Left forelimb (tissue), 1 donor: ENCODE results near the gene MARCHF3.
"Not testable (repeated sequence)": the region's sequence is repeated elsewhere in the genome, so short reads cannot be mapped to it uniquely, and the experiment has no call there.

Source experiments
- DNase-seq: peaks from one replicate; pipeline ENCODE4 v3.0.0-alpha.2; 2018; ENCODE audit warnings: low spot score

MARCHF3 gene

DNA sequence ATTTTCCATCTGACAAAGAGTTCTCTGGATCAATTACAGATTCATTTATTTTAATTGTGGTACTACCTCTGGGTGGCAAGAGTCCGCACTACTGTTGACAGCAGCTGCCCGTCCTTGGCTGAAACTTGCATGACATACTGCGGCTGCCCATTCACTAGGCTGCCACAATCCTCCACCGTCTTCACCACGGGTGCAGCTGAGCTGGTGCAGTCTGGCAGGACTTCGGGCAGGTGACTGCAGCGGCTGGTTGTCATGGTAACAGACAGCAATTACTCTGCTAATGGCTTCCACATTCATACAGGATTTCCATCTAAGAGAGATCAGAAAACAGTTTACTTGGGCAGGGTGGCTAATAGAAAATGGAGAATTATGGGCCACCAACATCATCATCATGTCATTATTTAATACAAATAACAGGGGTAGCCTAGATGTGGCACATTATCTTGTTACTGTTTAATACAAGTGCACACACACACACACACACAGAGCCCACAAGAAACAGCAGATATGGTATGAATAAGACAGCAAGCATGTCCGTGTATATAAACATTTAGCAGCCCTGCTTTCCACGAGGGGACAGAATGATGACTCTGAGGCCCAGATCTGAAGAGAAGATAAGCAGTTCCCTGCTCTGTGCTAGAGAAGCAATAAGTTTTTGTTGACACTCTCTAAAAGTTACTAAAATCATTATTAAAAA, 112.3 kb downstream of the MARCHF3 start:
- DNase-seq = no peak

GRCh38 chr5:126915496-126915895, 114.9 kb downstream of the MARCHF3 start:
- no peak for DNase-seq

DNA sequence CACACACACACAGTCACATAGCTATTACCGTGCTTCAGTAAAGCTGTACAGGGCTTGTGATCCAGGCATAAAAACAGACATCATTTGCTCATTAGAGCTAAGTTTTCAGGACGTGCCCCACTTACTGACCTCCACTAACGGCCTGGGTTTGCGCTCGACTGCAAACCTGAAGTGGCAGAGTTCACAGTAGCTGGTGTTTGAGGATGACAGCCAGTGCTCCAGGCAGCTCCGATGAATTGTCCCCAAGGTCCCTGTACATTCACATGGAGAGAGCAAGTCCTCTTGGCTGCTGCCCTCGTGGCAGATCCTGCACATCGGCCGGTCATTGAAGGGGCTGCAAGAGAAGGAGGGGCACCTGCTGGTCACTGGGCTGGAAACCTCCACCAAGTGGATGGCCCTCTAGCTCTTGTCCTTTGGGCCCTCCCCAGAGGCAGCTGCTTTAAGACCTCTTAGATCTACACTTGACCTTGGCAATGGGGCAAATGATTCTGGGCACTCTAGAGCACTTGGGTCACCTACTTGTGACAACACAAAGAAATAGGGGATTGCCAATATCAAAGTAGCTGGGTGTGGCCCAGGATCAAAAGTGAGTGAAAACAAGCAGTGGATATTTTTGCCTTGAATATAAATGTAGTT, 115.4 kb downstream of the MARCHF3 start:
- no peak for DNase-seq

GRCh38 chr5:126912616-126913200, 117.7 kb downstream of the MARCHF3 start:
- no peak for DNase-seq

GRCh38 chr5:126911986-126912385, 118.4 kb downstream of the MARCHF3 start:
- no peak for DNase-seq

DNA sequence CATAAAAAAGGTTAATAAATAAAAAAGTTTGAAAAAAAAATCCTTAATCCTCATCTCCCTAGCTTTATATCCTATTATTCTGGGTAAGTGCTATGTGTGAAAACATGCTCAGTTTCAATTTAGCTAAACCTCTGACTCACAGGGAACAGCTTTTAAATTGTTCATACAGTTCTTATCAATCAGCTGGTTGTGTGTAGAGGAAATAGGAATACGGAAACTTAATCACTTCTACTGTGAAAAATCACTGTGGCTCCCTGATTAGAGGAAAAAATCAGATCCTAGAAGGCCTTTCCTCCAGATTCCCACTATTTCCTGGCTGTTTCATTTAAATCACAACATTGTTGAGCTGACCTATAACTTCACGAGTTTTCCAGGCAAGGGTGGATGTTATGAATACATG, 120.5 kb downstream of the MARCHF3 start:
- DNase-seq = no peak

GRCh38 chr5:126904407-126904806, 126.0 kb downstream of the MARCHF3 start:
- DNase-seq = not testable (repeated sequence)

GRCh38 chr5:126900796-126901195, 129.6 kb downstream of the MARCHF3 start:
- no peak for DNase-seq

DNA sequence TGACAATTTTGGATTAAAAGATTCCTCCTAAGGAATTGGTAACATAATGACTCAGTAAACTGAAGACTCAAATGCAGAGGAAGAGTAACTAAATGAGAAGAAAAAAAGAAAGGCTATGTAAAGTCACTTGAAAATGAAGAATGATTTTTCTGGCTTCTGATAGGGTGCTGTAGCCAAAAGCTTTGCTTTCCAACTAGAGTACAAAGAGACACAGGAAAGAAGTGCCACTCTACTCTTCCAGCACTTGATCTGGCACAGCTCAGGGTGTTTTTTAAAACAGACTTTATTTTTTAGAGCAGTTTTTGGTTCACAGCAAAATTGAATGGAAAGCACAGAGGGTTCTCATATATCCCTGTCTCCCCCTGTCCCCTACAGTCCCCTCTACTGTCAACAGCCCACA, 130.9 kb downstream of the MARCHF3 start:
- DNase-seq = no peak

- no peak for DNase-seq
Observed at GRCh38 chr5:126897851-126898630, 132.3 kb downstream of the MARCHF3 start.

DNA sequence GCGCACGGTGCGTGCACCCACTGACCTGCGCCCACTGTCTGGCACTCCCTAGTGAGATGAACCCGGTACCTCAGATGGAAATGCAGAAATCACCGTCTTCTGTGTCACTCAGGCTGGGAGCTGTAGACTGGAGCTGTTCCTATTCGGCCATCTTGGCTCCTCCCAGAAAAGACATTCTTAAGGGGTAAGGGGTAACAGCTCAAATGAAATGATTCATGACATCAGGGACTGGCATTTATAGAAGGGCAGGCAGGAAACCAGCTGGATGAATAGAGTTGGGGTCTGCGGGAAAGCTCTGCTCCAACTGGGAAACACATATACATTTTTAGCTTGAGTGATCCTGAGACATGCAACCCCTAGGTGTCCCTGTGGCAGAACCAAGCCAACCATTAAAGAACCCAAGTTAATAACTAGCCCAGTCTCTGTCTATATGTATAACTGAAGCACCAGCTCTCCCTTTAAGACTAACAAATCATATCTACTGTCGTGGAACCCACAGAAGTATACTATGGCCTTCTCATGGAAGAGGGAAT, 134.1 kb downstream of the MARCHF3 start:
- no peak for DNase-seq

DNA sequence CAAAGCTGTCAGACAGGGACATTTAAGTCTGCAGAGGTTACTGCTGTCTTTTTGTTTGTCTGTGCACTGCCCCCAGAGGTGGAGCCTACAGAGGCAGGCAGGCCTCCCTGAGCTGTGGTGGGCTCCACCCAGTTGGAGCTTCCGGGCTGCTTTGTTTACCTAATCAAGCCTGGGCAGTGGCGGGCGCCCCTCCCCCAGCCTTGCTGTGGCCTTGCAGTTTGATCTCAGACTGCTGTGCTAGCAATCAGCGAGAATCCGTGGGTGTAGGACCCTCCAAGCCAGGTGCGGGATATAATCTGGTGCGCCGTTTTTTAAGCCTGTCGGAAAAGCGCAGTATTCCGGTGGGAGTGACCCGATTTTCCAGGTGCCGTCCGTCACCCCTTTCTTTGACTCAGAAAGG, 134.6 kb downstream of the MARCHF3 start:
- DNase-seq = not testable (repeated sequence)

GRCh38 chr5:126890414-126890813, 139.9 kb downstream of the MARCHF3 start:
- not testable (repeated sequence) for DNase-seq

DNA sequence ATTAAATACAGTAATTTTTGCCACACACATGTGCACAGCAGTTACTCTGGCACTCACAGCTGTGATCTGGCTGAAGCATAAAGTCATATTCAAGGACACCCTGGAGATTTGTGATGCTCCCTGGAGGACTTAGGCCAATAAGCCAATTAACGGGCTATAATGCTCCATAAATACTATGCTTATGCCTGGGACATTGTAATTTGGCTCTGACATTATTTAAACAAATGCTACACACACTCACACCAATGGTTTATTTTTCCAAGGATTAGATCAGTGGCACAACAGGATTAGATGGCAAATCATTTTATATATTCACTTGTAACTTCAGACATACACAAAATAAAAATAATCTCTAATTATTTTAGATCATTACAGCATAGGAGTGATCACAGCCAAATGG, 142.2 kb downstream of the MARCHF3 start:
- DNase-seq = no peak

GRCh38 chr5:126884269-126884819, 146.0 kb downstream of the MARCHF3 start:
- no peak for DNase-seq

GRCh38 chr5:126883564-126884245, 146.7 kb downstream of the MARCHF3 start:
- no peak for DNase-seq

DNA sequence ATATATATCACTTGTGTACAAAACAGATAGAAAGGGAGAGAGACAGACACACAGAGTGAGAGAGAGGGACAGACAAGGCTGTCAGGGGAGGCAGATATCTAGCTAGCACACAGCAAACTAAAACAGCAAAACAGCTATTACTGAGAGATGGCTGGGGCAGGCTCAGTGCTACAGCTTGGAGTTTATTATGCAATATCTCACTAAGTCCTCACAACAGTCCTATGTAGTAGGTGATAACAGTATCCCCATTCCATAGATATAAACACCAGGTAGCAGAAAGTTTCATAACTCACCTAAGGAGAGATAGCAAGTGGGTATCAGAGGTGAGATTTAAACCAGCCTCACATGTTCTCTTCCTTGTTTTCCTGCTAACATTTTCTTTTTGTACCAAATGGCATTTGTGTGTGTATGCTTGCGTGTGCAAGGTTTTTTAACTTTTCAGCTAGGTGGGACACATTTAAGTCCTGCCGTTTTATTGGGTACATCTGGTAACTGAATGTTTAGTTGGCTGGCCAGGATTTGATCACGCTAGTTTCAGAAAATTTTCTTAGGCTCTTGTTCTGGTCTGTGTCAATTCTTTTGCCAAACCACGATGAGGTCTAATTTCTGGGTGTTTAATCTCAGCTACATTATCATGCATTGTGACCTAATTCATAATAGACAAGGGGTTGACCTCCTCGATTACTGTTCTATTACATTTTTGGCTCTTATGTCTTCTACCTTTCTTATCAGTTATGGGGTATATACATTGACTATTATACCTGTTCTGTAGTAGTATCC, 148.3 kb downstream of the MARCHF3 start:
- DNase-seq = no peak

DNA sequence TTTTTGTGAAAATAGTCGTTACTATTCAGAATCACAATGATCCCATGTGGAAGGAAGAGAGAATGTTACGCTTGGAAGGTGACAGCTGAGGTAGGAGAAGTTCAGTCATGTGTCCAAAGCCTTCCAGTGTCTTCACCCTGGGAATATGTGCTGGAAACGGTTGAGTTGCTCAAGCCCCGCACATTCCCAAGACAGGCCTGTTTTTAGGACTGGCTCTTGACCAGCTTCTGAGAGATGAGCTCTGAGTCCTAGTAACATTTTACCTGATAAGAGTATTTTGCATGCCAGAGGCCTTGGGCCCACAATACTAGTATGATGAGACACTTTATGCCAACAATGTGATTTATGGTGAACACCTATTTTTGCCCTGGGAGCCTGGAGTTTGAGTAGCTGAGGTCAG, 151.7 kb downstream of the MARCHF3 start:
- no peak for DNase-seq

DNA sequence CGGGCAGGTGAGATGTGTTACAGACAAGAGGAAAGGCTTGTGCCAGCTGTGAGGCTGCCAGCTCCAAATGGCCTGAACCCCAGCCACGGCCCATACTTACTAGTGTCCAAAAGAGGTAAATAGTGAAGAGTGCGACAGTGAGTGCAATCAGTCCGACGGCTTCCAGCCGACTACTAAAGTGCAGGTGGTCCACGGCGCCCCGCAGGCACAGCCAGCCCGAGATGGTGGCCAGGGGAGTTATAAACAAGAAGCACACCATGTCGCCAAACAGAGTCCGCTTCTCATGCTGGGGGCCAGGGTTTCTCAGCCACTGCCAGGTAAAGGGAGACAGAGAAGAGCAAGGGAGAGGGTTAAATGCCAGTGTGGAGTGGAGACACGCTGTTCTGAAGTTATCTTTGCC, 152.3 kb downstream of the MARCHF3 start:
- DNase-seq = no peak

DNA sequence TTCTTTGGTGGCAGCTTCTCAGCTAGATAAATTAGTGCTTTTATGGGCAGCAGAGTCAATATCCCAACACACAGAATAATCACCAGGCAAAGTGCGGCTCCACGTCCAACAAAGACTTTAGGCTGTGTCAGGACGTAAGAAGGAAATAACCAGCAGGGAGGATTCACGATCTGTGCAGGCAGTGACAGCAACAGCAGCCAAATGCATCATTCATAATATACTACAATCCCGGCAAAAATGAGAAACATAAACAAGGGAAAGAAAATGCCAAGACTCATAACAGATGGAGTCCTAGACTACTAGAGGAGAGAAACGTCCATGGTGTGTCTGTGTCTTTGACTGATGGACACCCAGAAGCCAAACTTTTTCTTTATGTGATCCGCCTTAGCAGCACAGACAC, 152.8 kb downstream of the MARCHF3 start:
- no peak for DNase-seq

DNA sequence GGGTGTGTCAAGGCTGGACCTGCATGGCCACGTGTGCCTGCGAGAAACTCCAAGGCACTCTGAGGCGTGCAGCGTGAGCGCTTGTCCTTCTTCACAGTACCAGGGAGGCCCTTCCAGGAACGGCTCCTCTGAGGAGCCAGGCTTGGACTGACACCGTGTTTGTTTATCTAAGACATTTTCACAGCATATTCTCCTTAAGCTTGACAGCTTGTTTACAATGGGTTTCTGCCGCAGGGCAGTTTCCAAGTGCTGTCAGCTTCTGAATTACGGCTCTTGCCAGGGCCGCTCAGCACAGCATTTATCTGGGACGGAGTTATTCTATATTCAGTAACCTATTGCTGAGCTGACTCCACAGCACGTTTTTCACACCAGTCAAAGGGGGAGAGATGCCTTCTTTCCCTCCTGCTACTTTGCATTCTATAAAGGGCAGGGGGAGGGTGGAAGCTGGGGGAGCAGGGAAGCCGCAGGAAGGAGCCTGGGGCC, 155.0 kb downstream of the MARCHF3 start:
- no peak for DNase-seq
